SK-N-SH (cell line): ENCODE measurements around the gene ZNF546. TPM values are rescaled to one million over a fixed set of nuclear protein-coding genes. Genes with fewer than 3 reads are reported as not detected.

ENCODE experiments used
- CTCF ChIA-PET: fragments of 300-600, 350-600 bp; formaldehyde crosslinking; extraction: SDS; loops from one replicate; lab custom pipeline; 2021; lab: Yijun Ruan, JAX
- POLR2A ChIA-PET: fragments of 350-600 bp; sonication (Branson Sonifier 250); formaldehyde crosslinking; extraction: SDS; loops from one replicate; lab custom pipeline; 2020; ENCODE audit warnings: antibody characterized with exemption, inconsistent platforms; lab: Yijun Ruan, JAX
- DNase-seq: peaks from one replicate; pipeline ENCODE4 v3.0.0; 2012
- H2AFZ ChIP-seq: fragments of 200-600 bp; sonication (generic); 2 replicates; pipeline ENCODE4 v1.8.1; 2016; ENCODE audit warnings: antibody characterized with exemption, mild to moderate bottlenecking, low read depth
- H3F3A ChIP-seq: fragments of 200-600 bp; sonication (generic); replicated peaks from 2 replicates; pipeline ENCODE3; 2016; ENCODE audit warnings: antibody characterized with exemption, mild to moderate bottlenecking; ENCODE audit not compliant: insufficient read depth
- H3K27ac ChIP-seq, 2 experiments: fragments of 200-500 bp in 1 of 2; fragments of 200-600 bp in 1 of 2; sonication (Bioruptor generic) in 1 of 2; sonication (generic), shearing (Covaris generic) in 1 of 2; 2 replicates each; pipeline versions ENCODE4 v1.5.1 to v1.6.1; 2014 to 2016; ENCODE audit warnings: low read depth in 2 of 2, inconsistent platforms in 1 of 2, low read length in 1 of 2, mild to moderate bottlenecking in 1 of 2, mixed read lengths in 1 of 2
- H3K27me3 ChIP-seq: fragments of 200-600 bp; sonication (generic), shearing (Covaris generic); 2 replicates; pipeline ENCODE4 v1.6.1; 2016; ENCODE audit warnings: mixed run types; ENCODE audit not compliant: insufficient read depth
- H3K36me3 ChIP-seq, 2 experiments: fragments of 200-500 bp in 1 of 2; fragments of 200-600 bp in 1 of 2; sonication (Bioruptor generic) in 1 of 2; sonication (generic) in 1 of 2; replicated peaks in 1 of 2; 2 replicates each; pipeline versions ENCODE3 to v1.5.1; 2014 to 2016; ENCODE audit warnings: low read length in 1 of 2, mild to moderate bottlenecking in 1 of 2; ENCODE audit not compliant: insufficient read depth in 2 of 2, control insufficient read depth in 1 of 2
- H3K4me1 ChIP-seq, 2 experiments: fragments of 200-500 bp in 1 of 2; fragments of 200-600 bp in 1 of 2; sonication (Bioruptor generic) in 1 of 2; sonication (generic), shearing (Covaris generic) in 1 of 2; 2 replicates each; pipeline versions ENCODE4 v1.5.1 to v1.6.1; 2014 to 2016; ENCODE audit warnings: low read depth in 1 of 2, low read length in 1 of 2, mixed run types in 1 of 2; ENCODE audit not compliant: insufficient read depth in 2 of 2, control insufficient read depth in 1 of 2
- H3K4me2 ChIP-seq: fragments of 200-600 bp; sonication (generic), shearing (Covaris generic); 2 replicates; pipeline ENCODE4 v1.6.1; 2017; ENCODE audit warnings: mixed run types
- H3K4me3 ChIP-seq, 2 experiments: fragments of 200-500 bp in 1 of 2; fragments of 200-600 bp in 1 of 2; sonication (Bioruptor generic) in 1 of 2; sonication (generic), shearing (Covaris generic) in 1 of 2; 2 replicates each; pipeline versions ENCODE4 v1.5.1 to v1.8.1; 2014 to 2016; ENCODE audit warnings: low read depth in 2 of 2, inconsistent platforms in 1 of 2, low read length in 1 of 2, mild to moderate bottlenecking in 1 of 2, mixed read lengths in 1 of 2, moderate library complexity in 1 of 2
- H3K79me2 ChIP-seq: fragments of 200-600 bp; sonication (generic); 2 replicates; pipeline ENCODE4 v1.8.1; 2017; ENCODE audit warnings: mild to moderate bottlenecking; ENCODE audit not compliant: insufficient read depth
- H3K9ac ChIP-seq: fragments of 200-600 bp; sonication (generic); 2 replicates; pipeline ENCODE4 v1.6.1; 2017; ENCODE audit warnings: mixed run types
- H3K9me2 ChIP-seq: fragments of 200-600 bp; sonication (generic); 2 replicates; pipeline ENCODE4 v1.6.1; 2017; ENCODE audit warnings: mixed run types
- H3K9me3 ChIP-seq: fragments of 200-600 bp; sonication (generic); 2 replicates; pipeline ENCODE4 v1.6.1; 2017; ENCODE audit warnings: mixed run types, mild to moderate bottlenecking, moderate library complexity
- H4K20me1 ChIP-seq: fragments of 200-600 bp; sonication (generic); 2 replicates; pipeline ENCODE4 v1.6.1; 2017; ENCODE audit warnings: mild to moderate bottlenecking, mixed run types; ENCODE audit not compliant: insufficient read depth
- CTCF ChIP-seq: fragments of 200-600 bp; sonication (generic); IDR thresholded peaks from 2 replicates; pipeline ENCODE4 v1.6.1; 2017; ENCODE audit warnings: antibody characterized with exemption, mild to moderate bottlenecking, moderate library complexity
- ELF1 ChIP-seq: IDR thresholded peaks from 2 replicates; pipeline ENCODE4 v1.4.0; 2012
- FOXJ3 ChIP-seq: sonication (generic); formaldehyde crosslinking; IDR thresholded peaks from 2 replicates; pipeline ENCODE4 v1.5.1; 2020; ENCODE audit warnings: mild to moderate bottlenecking, missing genetic modification reagents
- RAD21 ChIP-seq: IDR thresholded peaks from 2 replicates; pipeline ENCODE4 v1.6.1; 2012; ENCODE audit warnings: mild to moderate bottlenecking, low read length
- RCOR1 ChIP-seq: fragments of 150-350 bp; IDR thresholded peaks from 2 replicates; pipeline ENCODE4 v1.6.1; 2017; ENCODE audit warnings: antibody characterized with exemption, low read length
- REST ChIP-seq: IDR thresholded peaks from 2 replicates; pipeline ENCODE4 v1.6.1; 2012; ENCODE audit warnings: mild to moderate bottlenecking, low read depth, low read length, moderate library complexity
- RXRA ChIP-seq: IDR thresholded peaks from 2 replicates; pipeline ENCODE4 v1.4.0; 2012; ENCODE audit warnings: low read depth, mild to moderate bottlenecking, borderline replicate concordance
- SMC3 ChIP-seq: IDR thresholded peaks from 2 replicates; pipeline ENCODE4 v1.6.1; 2012; ENCODE audit warnings: low read depth, low read length, improper control_type of control experiment
- ZBTB33 ChIP-seq: IDR thresholded peaks from 2 replicates; pipeline ENCODE4 v1.4.0; 2012; ENCODE audit warnings: low read depth, borderline replicate concordance
- WGBS: methylation state at CpG from one replicate; pipeline ENCODE4 v1.1.6; 2017; ENCODE audit warnings: low lambda C conversion rate; 5-methylcytosine and 5-hydroxymethylcytosine counted together
- polyA plus RNA-seq, 3 experiments: library from polyadenylated mRNA; depleted of rRNA; stranded (reverse); fragments of >200 nt; gene quantifications; 2 replicates each; pipeline ENCODE4 v1.2.3, GENCODE V29; 2012

The ZNF546 gene
- polyA plus RNA-seq, 1 of the 3 experiments (the other 2 are of a cell fraction): 0.87 TPM

- Histone ChIP-seq H3K4me2 (no peak overlapping the region), H2AFZ (no peak overlapping the region), H3K4me1 (no peaks in the 10 kb centered on the region), H3K9ac (no peak overlapping the region), H3K36me3 (peaks cover 5 to 31% of the 10 kb centered on the region in 2 experiments), H3K79me2 (peaks cover 53% of the 10 kb centered on the region), H3K27ac (no peak overlapping the region), H3F3A (peaks cover 31% of the 10 kb centered on the region), H3K27me3 (no peaks in the 10 kb centered on the region), H4K20me1 (no peaks in the 10 kb centered on the region), H3K9me3 (peaks cover 27% of the 10 kb centered on the region; the same call in 1 of the 2 replicates), H3K9me2 (no peaks in the 10 kb centered on the region), H3K4me3 (no peak overlapping the region)
- TF ChIP-seq FOXJ3 (CRISPR knock-in tag): no peak
- no peak for TF ChIP-seq CTCF
- no peak for TF ChIP-seq ELF1
- no peak for TF ChIP-seq RXRA
- no peak for TF ChIP-seq SMC3
- TF ChIP-seq RCOR1: no peak
- no peak for TF ChIP-seq RAD21
- no peak for TF ChIP-seq REST
- ChIA-PET POLR2A (no interaction called here), CTCF (no interaction called here)
- no peak for DNase-seq
These were observed 9.7 kb upstream of the ZNF546 start for GRCh38 chr19:39987167-39987566.

GRCh38 chr19:39987596-39987995 lies 9.3 kb upstream of the ZNF546 start:
- no peak overlapping the region for H3K4me2 ChIP-seq
- H3K9me2 ChIP-seq: no peaks in the 10 kb centered on the region
- ChIA-PET POLR2A (no interaction called here), CTCF (no interaction called here)
- H3K9me3 ChIP-seq: peaks cover 27% of the 10 kb centered on the region; the same call in 1 of the 2 replicates
- no peak for TF ChIP-seq ZBTB33
- no peak overlapping the region for H2AFZ ChIP-seq
- H3K79me2 ChIP-seq: peaks cover 57% of the 10 kb centered on the region
- no peak overlapping the region for H3K27ac ChIP-seq
- H3K36me3 ChIP-seq: peaks cover under 1 to 26% of the 10 kb centered on the region in 2 experiments
- no peaks in the 10 kb centered on the region for H4K20me1 ChIP-seq
- WGBS: 97% methylated on average over 1 of the region's 1 CpG
- DNase-seq: no peak
- peaks cover 26% of the 10 kb centered on the region for H3F3A ChIP-seq
- H3K9ac ChIP-seq: no peak overlapping the region
- no peak overlapping the region for H3K4me3 ChIP-seq
- no peaks in the 10 kb centered on the region for H3K27me3 ChIP-seq
- H3K4me1 ChIP-seq: no peaks in the 10 kb centered on the region
